GM18868 (cell line): ENCODE results near the gene KLHL35.
A peak's percentile ranks its signal among the peaks of the same experiment; 100 is the strongest.
"Not testable (repeated sequence)": the region's sequence is repeated elsewhere in the genome, so short reads cannot be mapped to it uniquely, and the experiment has no call there.

ENCODE experiments used
- ATAC-seq: cut with Tn5 transposase; IDR thresholded peaks from one replicate; pipeline ENCODE4 v1.9.1; 2021; ENCODE audit warnings: mild to moderate bottlenecking, moderate library complexity; ENCODE audit not compliant: unreplicated experiment

Gene KLHL35

DNA sequence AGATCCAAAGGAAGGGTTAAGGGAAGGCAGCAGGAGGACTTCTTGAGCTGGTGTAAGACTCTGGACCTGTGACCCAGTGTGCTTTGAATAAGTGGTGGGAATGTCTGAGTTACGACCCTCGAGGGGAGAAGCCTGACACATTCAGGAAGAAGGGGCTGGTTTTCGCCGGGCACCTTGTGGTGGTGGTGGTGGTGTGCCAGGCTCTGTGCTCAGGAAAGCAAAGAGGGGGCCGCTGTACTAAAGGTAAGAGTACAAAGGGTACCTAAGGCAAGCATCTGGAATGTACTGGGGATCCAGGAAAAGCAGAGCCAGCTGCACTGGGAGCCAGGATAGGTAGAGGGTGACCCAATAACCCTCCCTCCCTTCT, 6.3 kb downstream of the KLHL35 start:
- ATAC-seq: no peak

DNA sequence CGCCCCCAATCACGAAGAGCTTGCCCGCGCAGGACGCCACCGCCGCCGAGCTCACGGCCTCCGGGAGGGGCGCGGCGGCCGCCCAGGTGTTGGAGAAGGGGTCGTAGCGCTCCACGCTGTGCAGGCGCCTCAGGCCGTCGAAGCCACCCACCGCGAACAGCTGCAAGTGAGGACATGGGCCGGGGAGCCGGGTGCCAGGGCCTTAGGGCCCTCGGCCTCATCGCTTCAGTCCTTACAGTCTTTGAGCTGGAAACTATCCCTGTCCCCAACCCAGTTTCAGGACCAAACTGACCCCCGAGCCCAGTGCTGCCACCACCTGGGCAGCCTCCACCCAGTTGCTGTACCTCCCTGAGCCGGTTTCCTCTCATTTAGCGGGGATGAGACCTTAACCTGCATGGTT, 7.6 kb downstream of the KLHL35 start:
- ATAC-seq: no peak

DNA sequence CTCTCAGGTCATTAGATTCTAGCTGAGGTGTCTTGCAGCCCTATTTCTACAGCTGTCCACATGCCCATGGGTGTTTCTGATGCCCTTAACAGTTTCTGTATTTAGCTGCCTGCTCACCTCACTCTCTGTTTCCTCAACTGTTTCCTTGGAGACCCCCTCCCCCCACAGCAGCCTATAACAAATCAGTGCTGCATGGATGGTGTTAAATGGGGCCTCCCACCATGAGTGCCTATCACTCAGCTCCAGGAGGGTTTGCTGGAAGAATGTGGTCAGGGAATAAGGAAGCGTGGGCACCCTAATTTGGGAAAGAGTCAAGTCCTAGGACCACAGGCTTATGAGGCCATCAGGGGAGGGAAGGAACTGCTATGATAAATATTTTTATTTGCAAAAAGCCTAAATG, 8.6 kb downstream of the KLHL35 start:
- no peak for ATAC-seq

DNA sequence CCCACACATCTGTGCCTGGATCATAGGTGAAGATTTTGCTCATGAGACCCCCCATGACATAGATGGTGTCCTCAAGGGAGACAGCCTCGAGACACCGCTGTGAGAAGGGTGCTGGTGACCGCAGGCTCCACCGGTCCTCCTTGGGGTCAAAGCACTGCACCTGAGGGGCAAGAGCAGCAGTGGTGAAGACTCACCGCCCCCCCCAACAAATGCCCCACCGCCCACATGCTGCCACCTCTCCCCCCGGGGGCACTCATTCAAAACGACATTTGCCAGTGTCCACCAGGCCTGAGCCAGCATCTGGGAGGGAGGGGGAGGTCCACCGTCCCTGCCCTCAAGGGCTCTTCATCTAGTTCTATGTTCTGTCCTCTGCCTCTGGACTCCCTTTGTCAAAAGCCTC, 9.3 kb downstream of the KLHL35 start:
- ATAC-seq: no peak

DNA sequence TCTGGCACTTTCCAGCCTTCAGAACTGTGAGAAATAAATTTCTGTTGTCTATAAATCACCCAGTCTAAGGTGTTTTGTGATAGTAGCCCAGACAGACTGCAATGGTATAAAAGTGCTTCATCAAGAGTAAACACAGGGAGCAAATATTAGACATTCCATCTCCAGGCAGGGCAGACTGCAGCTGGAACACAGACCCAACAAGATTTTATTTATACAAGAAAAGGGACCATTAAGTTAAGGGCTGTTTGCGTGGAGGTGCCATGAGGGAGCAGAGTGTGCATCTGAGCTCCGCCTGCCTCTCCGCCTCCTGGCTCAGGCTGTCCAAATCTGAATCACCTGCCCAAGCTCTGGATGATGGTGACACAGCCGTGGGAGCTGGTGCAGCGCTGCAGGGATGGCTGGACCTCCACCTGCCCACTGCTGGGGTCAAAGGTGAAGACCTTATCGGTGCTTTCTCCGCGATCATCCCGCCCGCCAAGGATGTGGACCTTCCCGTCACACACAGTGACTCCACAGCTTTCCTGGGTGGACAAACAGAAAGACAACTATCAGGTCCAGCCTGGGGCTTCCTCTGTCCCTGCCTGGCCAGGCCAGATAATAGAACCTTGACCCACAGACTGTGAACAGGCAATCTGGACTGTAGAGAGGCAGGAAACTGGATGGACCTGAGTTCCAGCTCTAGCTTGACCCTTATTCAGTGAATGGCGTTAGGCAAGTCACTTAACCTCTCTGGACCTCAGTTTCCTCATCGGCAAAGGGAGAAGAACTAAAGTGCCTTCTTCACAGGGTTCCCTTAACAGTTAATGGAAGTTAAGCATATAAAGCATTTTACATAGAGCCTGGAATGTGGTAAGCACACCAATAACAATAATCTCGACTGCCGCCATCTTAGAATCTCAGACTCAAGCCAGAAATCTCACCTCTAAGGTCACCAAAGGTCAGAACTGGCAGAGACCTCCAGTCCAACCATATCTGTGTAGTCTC, 10.5 kb downstream of the KLHL35 start:
- no peak for ATAC-seq

GRCh38 chr11:75421902-75422247, 11.1 kb downstream of the KLHL35 start:
- ATAC-seq: no peak

DNA sequence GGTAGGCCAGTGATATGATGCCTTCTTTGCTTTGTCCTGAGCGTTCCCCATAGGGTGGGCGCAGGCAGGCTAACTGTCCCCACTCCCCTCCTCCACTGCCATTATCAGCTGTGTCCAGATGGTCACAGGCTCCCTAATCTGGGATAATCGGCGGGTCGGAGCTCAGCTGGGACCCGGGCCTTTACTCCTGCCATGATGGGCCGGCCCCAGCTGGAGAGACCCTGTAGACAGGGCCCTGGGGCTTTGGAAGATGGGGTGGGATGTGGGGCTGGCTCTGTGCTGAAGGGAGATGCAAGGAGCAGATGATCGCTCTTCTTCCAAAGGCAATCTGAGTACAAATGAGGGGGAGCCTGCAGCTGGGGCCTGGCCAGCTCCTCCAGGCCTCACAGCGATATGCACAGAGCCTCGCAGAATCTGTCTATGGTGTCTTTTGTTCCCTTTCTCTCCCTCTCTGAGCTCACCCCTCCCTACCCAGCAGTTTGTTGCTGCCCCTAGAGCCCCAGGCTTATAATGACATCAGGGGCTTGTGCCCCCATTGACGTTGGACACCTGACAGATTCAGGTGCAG, 11.9 kb downstream of the KLHL35 start:
- ATAC-seq: no peak

DNA sequence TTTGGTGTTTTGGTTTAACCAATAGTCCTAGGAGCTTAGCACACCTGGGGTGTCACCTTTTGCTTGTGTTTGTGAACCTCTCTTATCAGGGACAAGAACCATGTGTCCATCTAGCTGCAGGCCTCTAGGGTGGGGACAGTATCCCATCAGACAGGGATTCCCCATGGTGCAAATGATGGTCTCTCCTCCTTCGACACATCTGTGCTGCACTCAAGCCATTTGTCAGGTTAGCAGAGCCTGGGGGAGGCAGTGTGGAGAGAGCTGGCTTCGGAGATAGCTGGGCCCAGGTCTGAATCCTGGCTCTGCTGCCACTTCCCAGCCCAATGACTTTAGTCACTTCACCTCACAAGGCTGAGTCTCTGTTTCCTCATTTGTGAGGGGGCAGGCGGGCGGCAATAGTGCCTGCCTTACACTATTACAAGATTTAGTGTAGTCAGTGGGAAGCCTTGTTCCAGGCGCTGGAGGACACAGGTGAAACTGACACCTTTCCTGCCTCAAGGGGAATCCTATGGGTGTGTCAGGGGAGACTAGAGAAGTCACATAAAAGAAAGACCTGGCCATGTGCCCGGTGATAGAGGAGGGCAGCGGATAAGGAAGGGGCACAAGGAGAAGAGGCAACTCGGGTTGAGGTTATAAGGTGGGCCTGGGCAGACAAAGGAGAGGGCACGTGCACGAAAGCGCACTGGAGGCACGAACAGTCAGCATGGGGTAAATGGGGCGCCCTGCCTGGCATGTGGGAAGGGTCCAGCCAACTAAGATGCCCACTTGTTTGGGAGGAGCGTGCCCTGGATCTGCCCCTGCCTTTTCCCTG, 12.6 kb downstream of the KLHL35 start:
- no peak for ATAC-seq

DNA sequence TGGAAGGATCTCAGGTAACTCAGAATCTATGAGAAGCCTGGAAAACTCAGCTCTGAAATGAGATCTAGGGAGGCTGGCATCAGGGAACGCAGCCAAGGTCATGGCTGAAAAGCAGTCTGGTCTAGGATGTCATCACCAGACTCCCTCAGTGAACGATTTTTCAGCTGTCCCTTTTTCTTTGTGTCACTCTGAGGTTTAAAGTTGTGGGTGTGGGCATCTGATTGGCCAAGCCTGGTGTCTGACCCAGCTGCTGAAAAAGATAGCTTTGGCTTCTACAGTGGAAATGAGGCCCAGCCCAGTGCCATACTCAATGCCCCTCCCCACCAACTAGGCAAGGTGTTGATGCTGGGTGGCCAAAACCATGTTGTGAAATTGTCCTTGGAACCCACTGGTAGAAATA, 19.1 kb downstream of the KLHL35 start:
- no peak for ATAC-seq

DNA sequence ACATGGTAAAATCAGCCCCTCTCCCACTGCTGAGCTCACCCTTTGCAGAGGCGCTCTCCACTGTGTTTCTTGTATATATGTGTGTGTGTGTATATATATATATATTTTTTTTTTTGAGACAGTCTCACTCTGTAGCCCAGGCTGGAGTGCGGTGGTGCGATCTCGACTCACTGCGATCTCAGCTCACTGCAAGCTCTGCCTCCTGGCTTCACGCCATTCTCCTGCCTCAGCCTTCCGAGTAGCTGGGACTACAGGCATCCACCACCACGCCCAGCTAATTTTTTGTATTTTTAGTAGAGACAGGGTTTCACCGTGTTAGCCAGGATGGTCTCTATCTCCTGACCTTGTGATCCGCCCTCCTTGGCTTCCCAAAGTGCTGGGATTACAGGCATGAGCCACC, 19.9 kb downstream of the KLHL35 start:
- not testable (repeated sequence) for ATAC-seq

DNA sequence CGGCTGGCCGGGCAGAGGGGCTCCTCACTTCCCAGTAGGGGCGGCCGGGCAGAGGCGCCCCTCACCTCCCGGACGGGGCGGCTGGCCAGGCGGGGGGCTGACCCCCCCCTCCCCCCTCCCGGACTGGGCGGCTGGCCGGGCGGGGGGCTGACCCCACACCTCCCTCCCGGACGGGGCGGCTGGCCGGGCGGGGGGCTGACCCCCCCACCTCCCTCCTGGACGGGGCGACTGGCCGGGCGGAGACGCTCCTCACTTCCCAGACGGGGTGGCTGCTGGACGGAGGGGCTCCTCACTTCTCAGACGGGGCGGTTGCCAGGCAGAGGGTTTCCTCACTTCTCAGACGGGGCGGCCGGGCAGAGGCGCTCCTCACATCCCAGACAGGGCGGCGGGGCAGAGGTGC, 23.0 kb downstream of the KLHL35 start:
- ATAC-seq: not testable (repeated sequence)

DNA sequence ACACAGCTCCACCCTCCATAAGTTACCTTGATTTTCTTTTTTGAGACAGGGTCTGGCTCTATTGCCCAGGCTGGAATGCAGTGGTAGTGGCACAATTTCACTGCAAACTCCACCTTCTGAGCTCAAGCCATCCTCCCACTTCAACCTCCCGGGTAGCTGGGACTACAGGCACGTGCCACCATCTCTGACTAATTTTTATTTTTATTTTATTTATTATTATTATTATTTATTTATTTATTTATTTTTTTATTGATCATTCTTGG, 24.1 kb downstream of the KLHL35 start:
- no peak for ATAC-seq

DNA sequence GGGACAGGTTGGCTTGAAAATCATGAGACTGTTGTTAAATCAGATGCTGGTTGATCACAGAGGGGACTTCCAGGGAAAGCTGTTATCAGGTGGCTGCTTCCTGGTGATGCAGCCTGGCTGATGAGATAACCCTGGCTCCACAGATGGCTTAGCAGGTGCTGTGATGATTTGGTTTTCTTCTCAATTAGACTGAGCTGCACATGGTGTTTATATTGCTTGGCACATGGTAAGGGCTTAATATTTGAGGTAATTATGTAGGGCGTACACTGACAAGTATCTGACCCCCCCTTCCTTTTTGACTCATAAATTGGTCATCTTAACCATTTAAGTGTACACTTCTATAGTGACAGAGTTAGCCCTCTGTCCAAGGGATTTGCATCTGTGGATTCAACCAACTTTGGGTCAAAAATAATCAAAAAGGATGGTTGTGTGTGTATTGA, 26.6 kb downstream of the KLHL35 start:
- no peak for ATAC-seq

DNA sequence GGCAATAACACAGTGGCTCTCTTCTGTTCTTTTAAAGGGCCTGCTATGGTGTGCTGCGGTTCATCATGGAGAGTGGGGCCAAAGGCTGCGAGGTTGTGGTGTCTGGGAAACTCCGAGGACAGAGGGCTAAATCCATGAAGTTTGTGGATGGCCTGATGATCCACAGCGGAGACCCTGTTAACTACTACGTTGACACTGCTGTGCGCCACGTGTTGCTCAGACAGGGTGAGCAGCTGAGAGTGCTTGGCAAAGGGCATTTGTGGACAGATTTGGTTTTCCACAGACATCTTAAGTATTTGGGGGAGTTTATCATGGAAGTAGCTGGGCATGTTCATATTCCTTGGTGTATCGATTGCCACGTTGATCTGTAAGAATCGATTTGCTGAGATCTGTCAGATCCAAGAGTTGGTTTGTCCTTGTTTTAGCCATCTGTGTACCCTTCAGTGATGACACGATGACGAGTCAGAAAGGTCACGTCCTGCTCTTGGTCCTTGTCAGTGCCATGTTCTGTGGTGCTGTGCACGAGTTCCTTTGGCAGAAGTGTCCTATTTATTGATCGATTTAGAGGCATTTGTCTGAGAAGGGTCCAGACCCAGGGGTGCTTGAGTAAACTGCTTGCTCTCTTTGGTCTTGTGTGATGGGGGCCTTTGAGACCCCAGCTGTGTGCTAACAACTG, 28.9 kb downstream of the KLHL35 start:
- ATAC-seq: no peak

GRCh38 chr11:75403037-75403436, 30.0 kb downstream of the KLHL35 start:
- no peak for ATAC-seq

- no peak for ATAC-seq
These were observed 30.8 kb downstream of the KLHL35 start for GRCh38 chr11:75402002-75402773.

- no peak for ATAC-seq
These were observed 32.7 kb downstream of the KLHL35 start for GRCh38 chr11:75400146-75400865.

- ATAC-seq: peak; percentile 90
These were observed 33.5 kb downstream of the KLHL35 start, which contains the start of gene RPS3 for GRCh38 chr11:75399344-75400145. TSS of gene RPS3 (plus strand) at chr11:75399518. CDS start at chr11:75399548, 30 bp downstream.

- no peak for ATAC-seq
These were observed 34.1 kb downstream of the KLHL35 start for GRCh38 chr11:75398906-75399305.
